Heart left ventricle (tissue), 16 donors: ENCODE measurements around the gene KSR2. TPM values are rescaled to one million over a fixed set of nuclear protein-coding genes. Genes with fewer than 3 reads are reported as not detected.

Source experiments
- ATAC-seq, 4 donors: fragments of 200-7000 bp; cut with Tn5 transposase; one replicate each; pipeline ENCODE4 v1.9.1; 2020 to 2022; ENCODE audit warnings: moderate library complexity in 4 of 4, mild to moderate bottlenecking in 3 of 4, moderate number of reproducible peaks in 1 of 4
- DNase-seq, 5 donors: peaks; one replicate each; pipeline ENCODE4 v3.0.0-alpha.2; 2020
- H3K27ac ChIP-seq, 12 donors: fragments of 200-600 bp; sonication (generic) in 4 of 12; one replicate each; pipeline versions ENCODE4 v1.5.0 to v1.8.0; 2016 to 2022; ENCODE audit warnings: mild to moderate bottlenecking in 2 of 12
- H3K27me3 ChIP-seq, 9 donors: fragments of 200-600 bp; sonication (generic) in 2 of 9; one replicate each; pipeline versions ENCODE4 v1.5.1 to v1.8.0; 2016 to 2022; ENCODE audit warnings: mild to moderate bottlenecking in 3 of 9
- H3K36me3 ChIP-seq, 9 donors: fragments of 200-600 bp; sonication (generic) in 2 of 9; one replicate each; pipeline versions ENCODE4 v1.5.0 to v1.8.0; 2018 to 2022; ENCODE audit warnings: mild to moderate bottlenecking in 2 of 9
- H3K4me1 ChIP-seq, 12 donors: fragments of 200-600 bp; sonication (generic) in 4 of 12; one replicate each; pipeline versions ENCODE4 v1.5.0 to v1.8.0; 2016 to 2022; ENCODE audit warnings: mild to moderate bottlenecking in 3 of 12
- H3K4me3 ChIP-seq, 12 donors: fragments of 200-600 bp; sonication (generic) in 4 of 12; one replicate each; pipeline versions ENCODE4 v1.5.0 to v1.8.0; 2017 to 2022; ENCODE audit warnings: mild to moderate bottlenecking in 9 of 12, moderate library complexity in 4 of 12
- H3K9me3 ChIP-seq, 12 donors: fragments of 200-600 bp; sonication (generic) in 4 of 12; one replicate each; pipeline versions ENCODE4 v1.5.0 to v1.8.0; 2016 to 2022; ENCODE audit warnings: mild to moderate bottlenecking in 1 of 12
- POLR2A ChIP-seq, 2 donors: fragments of 450-650 bp; IDR thresholded peaks; one replicate each; pipeline ENCODE4 v1.6.1; 2017; ENCODE audit warnings: antibody characterized with exemption in 2 of 2, mild to moderate bottlenecking in 2 of 2, moderate library complexity in 2 of 2
- WGBS, 4 donors: extraction: QIAGEN DNeasy Blood & Tissue Kit in 2 of 4; methylation state at CpG; one replicate each; pipeline versions ENCODE4 v1.1.5 to v1.1.7; 2013 to 2018; 5-methylcytosine and 5-hydroxymethylcytosine counted together
- intact Hi-C, 10 donors: fragments of 100-400 bp; cut with DNase I; formaldehyde crosslinking; loops; one replicate each; pipeline versions ENCODE4 v1.11.1 to v1.14.2; 2022
- polyA plus RNA-seq, 2 donors: library from polyadenylated mRNA; stranded (reverse); fragments of 200-250 nt; gene quantifications; one replicate each; pipeline ENCODE4 v1.2.3, GENCODE V29; 2013
- total RNA-seq, 9 donors: library from RNA; depleted of rRNA in 2 of 9; stranded (reverse); fragments of >200 nt in 2 of 9; fragmentation: NEBNext Ultra II Directional in 3 of 9; extraction: Animal tissue kit (Norgen Biotek cat#: 25700) in 3 of 9; gene quantifications; one replicate each; pipeline versions ENCODE4 v1.1.0 to v1.2.4, GENCODE V29; 2016 to 2023
- TF ChIP-seq, protein P1 (sequence below), 12 donors: fragments of 200-600 bp; sonication (generic) in 4 of 12; IDR thresholded peaks; one replicate each; pipeline versions ENCODE4 v1.5.0 to v1.8.0; 2018 to 2022; ENCODE audit warnings: antibody characterized with exemption in 12 of 12, mild to moderate bottlenecking in 5 of 12
- donor health status: ischemic (EF 13 %, LVEDD 7.1; RV severe dilation, severe dysfunction).
- donor health status: healthy with polysubstance abuse.
- donor health status: DM: no; HTN: yes; CAD: no.
- donor health status: DM: no; HTN: no; CAD: no.
- donor health status: ischemic (EF 25% LVEDD 6.9; RV normal size, moderate dysfunction).
- donor health status: ischemic (EF 25% LVEDD 5.7; RV mildly dilated, moderate dysfunction).
- donor health status: healthy.
- donor health status: DM: yes; HTN: yes; CAD: no.
- donor health status: ischemic (EF 35%, LVEDD 5.7; RV mildly dilated, moderate dysfunction).
- donor health status: nonischemic (EF 11% LVEDD 7.7; RV severe dilation, severe dysfunction).
- donor health status: DM: yes; HTN: yes; CAD: no.
- donor health status: PGD.
- donor health status: ischemic (EF 29% LVEDD 5.4; RV normal size, mild dysfunction).
- donor health status: nonischemic (EF 23%, LVEDD 6.1; RV moderate dilation, normal function).

KSR2 gene
- total and polyA plus RNA-seq, 11 donors, result under 0.01 to 0.02 (median 0.02) TPM; not detected in 8

DNA sequence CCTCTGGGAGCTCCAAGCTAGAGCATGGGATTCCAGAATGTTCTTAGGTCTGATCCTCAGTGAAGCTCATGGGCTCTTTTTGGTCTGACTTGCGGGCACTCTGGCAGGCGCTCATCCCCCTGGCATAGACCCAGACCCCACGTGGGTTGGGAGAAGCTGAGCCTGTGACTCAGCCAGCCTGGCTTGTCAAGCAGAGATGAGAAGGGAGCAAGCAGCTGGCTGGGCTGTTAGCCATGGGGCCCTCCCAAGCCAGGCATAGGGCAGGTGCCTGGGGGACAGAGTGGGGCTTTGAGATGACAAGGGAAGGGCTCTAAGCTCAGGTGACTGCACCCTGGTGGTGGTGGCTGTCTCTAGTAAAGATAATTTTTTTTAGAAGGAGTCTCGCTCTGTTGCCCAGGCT, 527.0 kb downstream of the KSR2 start:
- 51 to 57% (median 52%) methylated on average over 4 of the region's 4 CpGs for WGBS, 4 donors
- TF ChIP-seq, protein P1, sequence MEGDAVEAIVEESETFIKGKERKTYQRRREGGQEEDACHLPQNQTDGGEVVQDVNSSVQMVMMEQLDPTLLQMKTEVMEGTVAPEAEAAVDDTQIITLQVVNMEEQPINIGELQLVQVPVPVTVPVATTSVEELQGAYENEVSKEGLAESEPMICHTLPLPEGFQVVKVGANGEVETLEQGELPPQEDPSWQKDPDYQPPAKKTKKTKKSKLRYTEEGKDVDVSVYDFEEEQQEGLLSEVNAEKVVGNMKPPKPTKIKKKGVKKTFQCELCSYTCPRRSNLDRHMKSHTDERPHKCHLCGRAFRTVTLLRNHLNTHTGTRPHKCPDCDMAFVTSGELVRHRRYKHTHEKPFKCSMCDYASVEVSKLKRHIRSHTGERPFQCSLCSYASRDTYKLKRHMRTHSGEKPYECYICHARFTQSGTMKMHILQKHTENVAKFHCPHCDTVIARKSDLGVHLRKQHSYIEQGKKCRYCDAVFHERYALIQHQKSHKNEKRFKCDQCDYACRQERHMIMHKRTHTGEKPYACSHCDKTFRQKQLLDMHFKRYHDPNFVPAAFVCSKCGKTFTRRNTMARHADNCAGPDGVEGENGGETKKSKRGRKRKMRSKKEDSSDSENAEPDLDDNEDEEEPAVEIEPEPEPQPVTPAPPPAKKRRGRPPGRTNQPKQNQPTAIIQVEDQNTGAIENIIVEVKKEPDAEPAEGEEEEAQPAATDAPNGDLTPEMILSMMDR (IDR thresholded peaks at IDR 0.05), result no peak
- TF ChIP-seq POLR2A (IDR thresholded peaks at IDR 0.05), result no peak
- no peak overlapping the region for H3K4me3 ChIP-seq
- H3K36me3 ChIP-seq, result no peaks in the 10 kb centered on the region
- H3K4me1 ChIP-seq, result peaks cover 0 to 6% (median 0%) of the 10 kb centered on the region in 12 donors
- intact Hi-C loops, result no loop called here
- ATAC-seq, result peak; percentile 66 to 90 (median 86)
- peak; percentile 56 to 88 (median 80) for DNase-seq
- no peaks in the 10 kb centered on the region for H3K27me3 ChIP-seq
- H3K9me3 ChIP-seq, result no peaks in the 10 kb centered on the region
- no peak overlapping the region for H3K27ac ChIP-seq

- no peak overlapping the region for H3K27ac ChIP-seq
Measured at GRCh38 chr12:117440384-117440783, 528.4 kb downstream of the KSR2 start.

GRCh38 chr12:117439531-117440001, 529.2 kb downstream of the KSR2 start:
- H3K4me3 ChIP-seq, result no peak overlapping the region
- TF ChIP-seq, protein P1 (IDR thresholded peaks at IDR 0.05), result no peak
- no peak for TF ChIP-seq POLR2A (IDR thresholded peaks at IDR 0.05)
- H3K9me3 ChIP-seq, result no peaks in the 10 kb centered on the region
- intact Hi-C loops, result no loop called here
- H3K27me3 ChIP-seq, result peaks cover 0 to 5% (median 0%) of the 10 kb centered on the region in 9 donors
- peak overlapping the region in 3 of 12 donors; percentile 22 to 40 (median 30) for H3K27ac ChIP-seq
- H3K4me1 ChIP-seq, result peaks cover 0 to 6% (median 0%) of the 10 kb centered on the region in 12 donors
- DNase-seq, result peak in 3 of 5 donors; percentile 6 to 42 (median 36)
- no peaks in the 10 kb centered on the region for H3K36me3 ChIP-seq
- WGBS, 4 donors, result 20 to 51% (median 41%) methylated on average over 2 to 13 of the region's 13 CpGs
- ATAC-seq, result peak; percentile 34 to 74 (median 68)

More at GRCh38 chr12:117440384-117440783, 528.4 kb downstream of the KSR2 start:
- TF ChIP-seq POLR2A (IDR thresholded peaks at IDR 0.05), result no peak
- TF ChIP-seq, protein P1 (IDR thresholded peaks at IDR 0.05), result no peak
- Histone ChIP-seq H3K4me1 (peaks cover 0 to 6% (median 0%) of the 10 kb centered on the region in 12 donors), H3K27me3 (peaks cover 0 to 5% (median 0%) of the 10 kb centered on the region in 9 donors), H3K9me3 (no peaks in the 10 kb centered on the region), H3K4me3 (no peak overlapping the region), H3K36me3 (no peaks in the 10 kb centered on the region)
- 89 to 96% (median 92%) methylated on average over 2 of the region's 2 CpGs for WGBS, 4 donors
- ATAC-seq (no peak), DNase-seq (no peak)
- intact Hi-C loops, result no loop called here

GRCh38 chr12:117438809-117439208, 530.0 kb downstream of the KSR2 start:
- ATAC-seq (no peak), DNase-seq (no peak)
- Histone ChIP-seq H3K4me3 (no peak overlapping the region), H3K9me3 (no peaks in the 10 kb centered on the region), H3K27me3 (peaks cover 0 to 5% (median 0%) of the 10 kb centered on the region in 9 donors), H3K27ac (no peak overlapping the region), H3K36me3 (no peaks in the 10 kb centered on the region), H3K4me1 (peaks cover 0 to 6% (median 0%) of the 10 kb centered on the region in 12 donors)
- 78 to 90% (median 82%) methylated on average over 2 to 6 of the region's 6 CpGs for WGBS, 4 donors
- intact Hi-C loops, result no loop called here
- TF ChIP-seq, protein P1 (IDR thresholded peaks at IDR 0.05), result no peak
- no peak for TF ChIP-seq POLR2A (IDR thresholded peaks at IDR 0.05)
